GM06990 (cell line): ENCODE measurements around the gene C16orf87.
"Not testable (repeated sequence)": the region's sequence is repeated elsewhere in the genome, so short reads cannot be mapped to it uniquely, and the experiment has no call there.

Experiments used
- DNase-seq: peaks from one replicate; pipeline ENCODE4 v3.0.0-alpha.2; 2011; ENCODE audit not compliant: insufficient read length; ENCODE audit errors: extremely low read depth
- H3K27me3 ChIP-seq: replicated peaks from 2 replicates; pipeline ENCODE4 v1.6.0; 2011; ENCODE audit warnings: low read length; ENCODE audit not compliant: control insufficient read depth, insufficient read depth
- H3K36me3 ChIP-seq: 2 replicates; pipeline ENCODE4 v1.5.1; 2011; ENCODE audit warnings: low read length; ENCODE audit not compliant: control insufficient read depth, insufficient read depth
- H3K4me3 ChIP-seq: replicated peaks from 2 replicates; pipeline ENCODE4 v1.5.1; 2011; ENCODE audit warnings: low read depth, mild to moderate bottlenecking, control low read depth, low read length
- TF ChIP-seq, protein P1 (sequence below): IDR thresholded peaks from 2 replicates; pipeline ENCODE4 v1.5.1; 2011; ENCODE audit warnings: low read length, control low read depth, mild to moderate bottlenecking, inconsistent platforms; ENCODE audit not compliant: insufficient read depth, poor library complexity, severe bottlenecking

The C16orf87 gene, protein sequence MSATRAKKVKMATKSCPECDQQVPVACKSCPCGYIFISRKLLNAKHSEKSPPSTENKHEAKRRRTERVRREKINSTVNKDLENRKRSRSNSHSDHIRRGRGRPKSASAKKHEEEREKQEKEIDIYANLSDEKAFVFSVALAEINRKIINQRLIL

GRCh38 chr16:46830902-46831647 is at the start of gene C16orf87:
TSS of gene C16orf87 (minus strand) at chr16:46831180. CDS start at chr16:46831149, 31 bp downstream.
- Histone ChIP-seq H3K4me3 (peak within 1 kb of the TSS; percentile 94), H3K36me3 (no peaks in the 10 kb centered on the region), H3K27me3 (no peaks in the 10 kb centered on the region)
- DNase-seq = peak; percentile 96
- TF ChIP-seq, protein P1, sequence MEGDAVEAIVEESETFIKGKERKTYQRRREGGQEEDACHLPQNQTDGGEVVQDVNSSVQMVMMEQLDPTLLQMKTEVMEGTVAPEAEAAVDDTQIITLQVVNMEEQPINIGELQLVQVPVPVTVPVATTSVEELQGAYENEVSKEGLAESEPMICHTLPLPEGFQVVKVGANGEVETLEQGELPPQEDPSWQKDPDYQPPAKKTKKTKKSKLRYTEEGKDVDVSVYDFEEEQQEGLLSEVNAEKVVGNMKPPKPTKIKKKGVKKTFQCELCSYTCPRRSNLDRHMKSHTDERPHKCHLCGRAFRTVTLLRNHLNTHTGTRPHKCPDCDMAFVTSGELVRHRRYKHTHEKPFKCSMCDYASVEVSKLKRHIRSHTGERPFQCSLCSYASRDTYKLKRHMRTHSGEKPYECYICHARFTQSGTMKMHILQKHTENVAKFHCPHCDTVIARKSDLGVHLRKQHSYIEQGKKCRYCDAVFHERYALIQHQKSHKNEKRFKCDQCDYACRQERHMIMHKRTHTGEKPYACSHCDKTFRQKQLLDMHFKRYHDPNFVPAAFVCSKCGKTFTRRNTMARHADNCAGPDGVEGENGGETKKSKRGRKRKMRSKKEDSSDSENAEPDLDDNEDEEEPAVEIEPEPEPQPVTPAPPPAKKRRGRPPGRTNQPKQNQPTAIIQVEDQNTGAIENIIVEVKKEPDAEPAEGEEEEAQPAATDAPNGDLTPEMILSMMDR = no peak

GRCh38 chr16:46875243-46875642 is 44.3 kb upstream of the C16orf87 start:
- no peak for DNase-seq
- H3K4me3 ChIP-seq = no peak overlapping the region
- TF ChIP-seq, protein P1 = no peak
- no peaks in the 10 kb centered on the region for H3K27me3 ChIP-seq
- no peaks in the 10 kb centered on the region for H3K36me3 ChIP-seq

DNA sequence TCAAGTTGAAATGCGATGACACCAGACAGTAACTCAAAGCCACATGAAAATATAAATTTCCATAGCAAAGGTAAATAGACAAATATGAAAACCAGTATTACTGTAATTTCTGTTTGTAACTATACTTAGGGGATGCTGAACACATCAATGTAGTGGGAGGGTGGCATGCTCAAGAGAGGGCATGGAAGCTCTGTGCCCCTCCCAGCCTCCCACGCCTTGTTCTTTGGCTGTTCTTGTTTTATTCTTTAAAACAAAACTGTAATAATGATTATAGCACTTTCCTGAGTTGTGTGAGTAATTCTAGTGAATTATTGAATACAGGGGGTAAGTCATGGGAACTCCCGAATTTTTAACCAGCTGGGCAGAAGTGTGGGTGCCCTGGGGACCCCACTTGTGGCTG is 42.2 kb upstream of the C16orf87 start:
- Histone ChIP-seq H3K27me3 (no peaks in the 10 kb centered on the region), H3K36me3 (no peaks in the 10 kb centered on the region), H3K4me3 (no peak overlapping the region)
- TF ChIP-seq, protein P1 = no peak
- no peak for DNase-seq

DNA sequence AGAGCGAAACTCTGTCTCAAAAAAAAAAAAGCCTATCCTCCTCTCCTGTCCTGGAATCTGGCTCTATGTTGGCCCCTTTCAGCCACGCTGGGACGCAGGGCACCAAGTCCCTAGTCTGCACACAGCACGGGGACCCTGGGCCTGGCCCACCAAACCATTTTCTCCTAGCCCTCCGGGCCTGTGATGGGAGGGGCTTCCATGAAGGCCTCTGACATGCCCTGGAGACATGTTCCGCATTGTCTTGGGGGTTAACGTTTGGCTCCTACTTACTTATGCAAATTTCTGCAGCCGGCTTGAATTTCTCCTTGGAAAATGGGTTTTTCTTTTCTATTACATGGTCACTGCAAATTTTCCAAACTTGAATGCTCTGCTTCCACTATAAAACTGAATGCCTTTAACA is 40.6 kb upstream of the C16orf87 start:
- H3K36me3 ChIP-seq = no peaks in the 10 kb centered on the region
- no peak for DNase-seq
- TF ChIP-seq, protein P1 = no peak
- H3K4me3 ChIP-seq = no peak overlapping the region
- H3K27me3 ChIP-seq = no peaks in the 10 kb centered on the region

DNA sequence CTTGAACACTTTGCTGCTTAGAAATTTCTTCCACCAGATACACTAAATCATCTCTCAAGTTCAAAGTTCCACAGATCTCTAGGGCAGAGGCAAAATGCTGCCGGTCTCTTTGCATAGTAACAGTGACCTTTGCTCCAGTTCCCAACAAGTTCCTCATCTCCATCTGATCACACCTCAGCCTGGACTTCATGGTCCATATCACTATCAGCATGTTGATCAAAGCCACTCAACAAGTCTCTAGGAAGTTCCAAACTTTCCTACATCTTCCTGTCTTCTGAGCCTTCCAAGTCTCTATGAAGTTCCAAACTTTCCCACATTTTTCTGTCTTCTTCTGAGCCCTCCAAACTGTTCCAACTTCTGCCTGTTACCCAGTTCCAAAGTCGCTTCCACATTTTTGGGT is 37.9 kb upstream of the C16orf87 start:
- not testable (repeated sequence) for H3K27me3 ChIP-seq, H3K4me3 ChIP-seq, H3K36me3 ChIP-seq, DNase-seq

DNA sequence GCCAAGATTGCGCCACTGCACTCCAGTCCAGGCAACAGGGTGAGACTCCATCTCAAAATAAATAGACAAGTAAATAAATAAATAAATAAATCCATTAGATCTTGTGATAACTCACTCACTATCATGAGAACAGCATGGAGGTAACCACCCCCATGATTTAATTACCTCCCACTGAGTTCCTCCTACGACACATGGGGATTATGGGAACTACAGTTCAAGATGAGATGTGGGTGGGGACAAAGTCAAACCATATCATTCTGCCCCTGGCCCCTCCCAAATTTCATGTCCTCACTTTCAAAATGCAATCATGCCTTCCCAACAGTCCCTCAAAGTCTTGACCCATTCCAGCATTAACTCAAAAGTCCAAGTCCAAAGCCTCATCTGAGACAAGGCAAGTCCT is 36.5 kb upstream of the C16orf87 start:
- H3K27me3 ChIP-seq, H3K36me3 ChIP-seq, DNase-seq, H3K4me3 ChIP-seq: not testable (repeated sequence)
